Measurements from ENCODE around the gene UTF1. TPM values are rescaled to one million over a fixed set of nuclear protein-coding genes. Genes with fewer than 3 reads are reported as not detected.

The UTF1 gene
- total and polyA plus RNA-seq, 4 donors, result 0.06 to 0.52 TPM; not detected in 2

GRCh38 chr10:133215586-133215985 lies 14.4 kb upstream of the UTF1 start:
- no peak overlapping the region for H3K27ac ChIP-seq (ENCODE audit: low read depth in 1 of 2, low read length in 1 of 2)
- peaks cover 0 to 2% (median 0%) of the 10 kb centered on the region in 4 donors for H3K9me3 ChIP-seq (ENCODE audit: control insufficient read depth in 4 of 4, insufficient read depth in 3 of 4, low read length in 3 of 4)
- DNase-seq (no peak), ATAC-seq (ENCODE audit: insufficient read depth, low FRiP score) (no peak)
- H3K36me3 ChIP-seq (ENCODE audit: control insufficient read depth in 4 of 4, insufficient read depth in 4 of 4, low read length in 4 of 4), result peaks cover 0 to 4% (median 0%) of the 10 kb centered on the region in 4 donors
- no peak overlapping the region for H3K4me3 ChIP-seq
- no peak for TF ChIP-seq CTCF (IDR thresholded peaks at IDR 0.05; ENCODE audit: control extremely low read depth, extremely low read depth)
- no peaks in the 10 kb centered on the region for H3K4me1 ChIP-seq (ENCODE audit: control insufficient read depth in 5 of 5, insufficient read depth in 5 of 5, low read length in 5 of 5)
- 94 to 96% methylated on average over 25 to 27 of the region's 27 CpGs for WGBS, 2 donors
- no peak overlapping the region for H3K9ac ChIP-seq (ENCODE audit: insufficient read depth in 1 of 2, low read length in 2 of 2)
- peaks cover 0 to 8% (median 2%) of the 10 kb centered on the region in 3 donors for H3K27me3 ChIP-seq (ENCODE audit: control insufficient read depth in 3 of 3, insufficient read depth in 3 of 3, low read length in 2 of 3)

- no peak overlapping the region for H3K9ac ChIP-seq (ENCODE audit: insufficient read depth in 1 of 2, low read length in 2 of 2)
- H3K9me3 ChIP-seq (ENCODE audit: control insufficient read depth in 4 of 4, insufficient read depth in 3 of 4, low read length in 3 of 4), result peaks cover 0 to 2% (median 0%) of the 10 kb centered on the region in 4 donors
- peaks cover 0 to 3% (median 0%) of the 10 kb centered on the region in 4 donors for H3K36me3 ChIP-seq (ENCODE audit: control insufficient read depth in 4 of 4, insufficient read depth in 4 of 4, low read length in 4 of 4)
- no peak overlapping the region for H3K4me3 ChIP-seq
- WGBS, 2 donors, result 68 to 86% methylated on average over 26 of the region's 26 CpGs
- peaks cover 4 to 8% (median 5%) of the 10 kb centered on the region in 3 donors for H3K27me3 ChIP-seq (ENCODE audit: control insufficient read depth in 3 of 3, insufficient read depth in 3 of 3, low read length in 2 of 3)
- DNase-seq, result no peak
- H3K4me1 ChIP-seq (ENCODE audit: control insufficient read depth in 5 of 5, insufficient read depth in 5 of 5, low read length in 5 of 5), result no peaks in the 10 kb centered on the region
- H3K27ac ChIP-seq (ENCODE audit: low read depth in 1 of 2, low read length in 1 of 2), result no peak overlapping the region
- ATAC-seq (ENCODE audit: insufficient read depth, low FRiP score), result no peak
- no peak for TF ChIP-seq CTCF (IDR thresholded peaks at IDR 0.05; ENCODE audit: control extremely low read depth, extremely low read depth)
Measured at GRCh38 chr10:133216776-133217175, 13.2 kb upstream of the UTF1 start.

GRCh38 chr10:133217800-133218589 lies 12.0 kb upstream of the UTF1 start:
- Histone ChIP-seq H3K4me1 (ENCODE audit: control insufficient read depth in 5 of 5, insufficient read depth in 5 of 5, low read length in 5 of 5) (no peaks in the 10 kb centered on the region), H3K36me3 (ENCODE audit: control insufficient read depth in 4 of 4, insufficient read depth in 4 of 4, low read length in 4 of 4) (no peaks in the 10 kb centered on the region), H3K27ac (ENCODE audit: low read depth in 1 of 2, low read length in 1 of 2) (no peak overlapping the region), H3K4me3 (no peak overlapping the region), H3K9me3 (ENCODE audit: control insufficient read depth in 4 of 4, insufficient read depth in 3 of 4, low read length in 3 of 4) (no peaks in the 10 kb centered on the region), H3K9ac (ENCODE audit: insufficient read depth in 1 of 2, low read length in 2 of 2) (no peak overlapping the region), H3K27me3 (ENCODE audit: control insufficient read depth in 3 of 3, insufficient read depth in 3 of 3, low read length in 2 of 3) (peaks cover 4 to 8% (median 5%) of the 10 kb centered on the region in 3 donors)
- no peak for ATAC-seq (ENCODE audit: insufficient read depth, low FRiP score)
- TF ChIP-seq CTCF (IDR thresholded peaks at IDR 0.05; ENCODE audit: control extremely low read depth, extremely low read depth), result no peak
- WGBS, 2 donors, result 86 to 91% methylated on average over 25 of the region's 25 CpGs
- no peak for DNase-seq
